HG03066 (cell line): ENCODE results near the gene PILRB.
"Not testable (repeated sequence)": the region's sequence is repeated elsewhere in the genome, so short reads cannot be mapped to it uniquely, and the experiment has no call there.

Experiments
- ATAC-seq: cut with Tn5 transposase; IDR thresholded peaks from one replicate; pipeline ENCODE4 v1.9.1; 2021; ENCODE audit warnings: low read depth; ENCODE audit not compliant: unreplicated experiment

The PILRB gene

DNA sequence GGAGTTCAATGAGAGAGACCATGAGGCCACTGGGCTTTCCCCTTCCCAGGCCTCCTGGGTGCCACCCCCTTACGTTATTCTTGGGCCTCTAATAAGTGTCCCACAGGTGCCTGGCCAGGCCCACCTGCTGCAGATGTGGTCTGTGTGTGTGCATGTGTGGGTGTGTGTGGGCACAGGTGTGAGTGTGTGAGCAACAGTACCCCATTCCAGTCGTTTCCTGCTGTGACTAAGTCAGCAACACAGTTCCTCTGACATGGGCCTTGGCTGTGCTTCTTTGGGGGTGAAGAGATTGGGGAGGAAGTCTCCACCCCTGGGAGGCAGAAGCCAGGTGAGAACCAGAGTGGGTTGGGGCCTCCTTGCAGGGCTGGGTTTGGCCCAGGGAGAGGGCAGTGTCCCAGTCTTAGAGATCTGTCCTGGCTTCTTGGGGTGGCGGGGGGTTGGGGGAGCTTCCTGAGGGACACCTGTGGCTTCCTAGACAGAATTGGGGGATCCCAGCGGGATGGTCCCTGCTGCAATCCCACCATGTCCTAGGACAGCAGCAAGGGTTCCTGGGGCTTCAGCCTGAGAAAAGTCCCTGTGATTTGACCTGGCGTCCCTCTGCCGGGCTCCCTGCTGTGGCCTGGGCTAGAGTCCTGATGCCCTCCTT is 4.1 kb upstream of the PILRB start:
- no peak for ATAC-seq

DNA sequence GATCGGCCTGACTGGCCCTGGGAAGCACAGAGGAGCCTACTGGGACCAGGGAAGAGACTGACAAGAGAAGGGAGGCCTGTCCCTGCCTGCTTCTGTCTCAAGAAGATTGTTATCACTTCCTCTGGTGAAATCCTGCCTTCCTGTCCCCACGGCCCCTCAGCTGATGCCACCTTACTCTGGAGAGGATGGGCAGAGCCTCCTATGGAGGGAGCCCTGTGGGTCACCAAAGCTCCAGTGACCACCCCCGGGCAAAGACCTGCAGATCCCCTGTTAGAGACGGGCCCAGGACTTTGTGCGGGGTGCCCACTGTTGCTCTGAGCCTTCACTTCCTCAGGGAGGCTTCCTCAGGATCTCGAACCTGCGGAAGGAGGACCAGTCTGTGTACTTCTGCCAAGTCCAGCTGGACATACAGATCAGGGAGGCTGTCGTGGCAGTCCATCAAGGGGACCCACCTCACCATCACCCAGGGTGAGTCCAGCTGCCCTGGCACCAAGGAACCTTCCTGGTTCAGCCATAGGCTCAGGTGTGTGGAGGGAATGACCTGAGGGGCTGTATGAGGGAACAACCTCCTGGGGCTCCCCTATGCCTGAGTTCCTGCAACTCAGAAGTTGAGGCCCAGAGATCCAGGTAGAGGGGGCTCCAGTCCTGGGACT is 1.4 kb upstream of the PILRB start:
- no peak for ATAC-seq

DNA sequence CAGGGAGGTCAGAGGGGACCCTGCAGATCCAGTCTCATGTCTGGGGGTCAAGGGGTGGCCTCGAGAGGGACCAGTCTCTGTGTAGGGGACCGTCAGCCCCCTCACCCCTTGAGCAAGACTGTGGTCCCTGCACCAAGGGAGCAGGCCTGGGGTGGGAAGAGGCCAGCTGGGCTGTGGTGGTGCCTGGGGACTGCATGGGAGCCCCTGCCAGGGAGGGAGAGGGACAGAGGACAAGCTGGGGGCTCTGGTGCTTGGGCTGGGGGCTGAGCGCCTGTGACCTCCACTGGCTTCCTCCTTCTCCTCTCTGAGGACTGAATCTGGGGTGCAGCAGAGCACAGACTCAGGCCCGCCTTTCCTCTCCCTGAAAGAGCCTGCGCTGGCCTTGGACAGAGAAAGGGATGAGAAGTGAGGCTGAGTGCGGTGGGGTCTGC is 771 bp upstream of the PILRB start:
- no peak for ATAC-seq

DNA sequence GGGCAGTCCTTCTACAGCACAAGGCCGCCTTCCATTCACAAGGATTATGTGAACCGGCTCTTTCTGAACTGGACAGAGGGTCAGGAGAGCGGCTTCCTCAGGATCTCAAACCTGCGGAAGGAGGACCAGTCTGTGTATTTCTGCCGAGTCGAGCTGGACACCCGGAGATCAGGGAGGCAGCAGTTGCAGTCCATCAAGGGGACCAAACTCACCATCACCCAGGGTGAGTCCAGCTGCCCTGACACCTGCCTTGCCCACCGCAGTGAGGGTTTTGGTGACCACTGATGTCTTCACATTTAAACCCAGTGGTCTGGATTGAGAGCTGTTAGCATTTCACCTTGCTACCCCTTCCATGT is 918 bp downstream of the PILRB start:
- no peak for ATAC-seq

DNA sequence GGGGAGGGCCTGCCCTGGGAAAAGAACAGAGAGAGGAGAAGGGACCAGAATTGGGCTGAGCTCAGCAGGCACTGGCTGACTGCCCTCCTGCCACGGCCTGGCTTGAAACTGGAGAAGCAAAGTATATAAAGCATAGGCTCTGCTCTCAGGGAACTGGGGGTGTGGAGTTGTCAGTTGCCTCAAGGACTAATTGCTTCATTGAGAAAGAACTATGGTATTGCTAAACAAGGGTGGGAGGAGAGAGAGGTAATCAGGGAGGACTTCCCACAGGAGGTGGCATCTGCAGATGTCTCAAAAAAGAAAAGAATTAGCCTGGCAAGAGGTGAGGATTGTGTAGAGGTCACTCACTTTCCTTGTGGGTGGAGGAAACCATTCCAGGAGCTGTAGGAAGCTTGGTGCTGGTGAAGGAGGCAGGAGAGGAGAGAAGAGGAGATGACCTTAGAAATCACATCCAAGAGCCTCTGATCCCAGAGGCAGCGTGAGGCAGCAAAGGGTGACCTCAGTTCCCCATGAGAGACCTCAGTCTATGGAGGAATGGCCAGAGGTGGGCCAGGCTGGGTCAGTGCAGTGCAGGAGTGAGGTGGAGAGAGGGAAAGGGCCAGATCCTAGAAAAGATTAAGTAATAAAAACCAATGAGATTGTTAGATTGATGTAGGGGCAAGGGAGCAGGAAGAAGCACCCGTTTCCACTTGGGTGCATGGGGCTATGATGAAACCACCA is 2.4 kb downstream of the PILRB start:
- no peak for ATAC-seq

DNA sequence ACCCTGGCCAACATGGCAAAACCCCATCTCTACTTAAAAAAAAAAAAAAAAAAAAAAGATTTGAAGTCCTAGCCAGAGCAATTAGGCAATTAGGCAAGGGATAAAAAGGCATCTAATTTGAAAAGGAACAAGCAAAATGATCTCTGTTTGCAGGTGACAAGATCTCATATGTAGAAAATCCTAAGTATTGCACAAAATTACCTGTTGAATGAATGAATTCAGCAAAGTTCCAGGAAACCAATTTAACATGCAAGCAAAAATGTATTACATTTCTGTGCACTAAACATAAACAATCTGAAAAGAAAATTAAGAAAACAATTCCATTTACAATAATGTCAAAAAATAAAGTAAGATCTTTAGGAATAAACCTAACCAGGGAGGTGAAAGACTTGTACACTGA is 5.2 kb downstream of the PILRB start:
- no peak for ATAC-seq

DNA sequence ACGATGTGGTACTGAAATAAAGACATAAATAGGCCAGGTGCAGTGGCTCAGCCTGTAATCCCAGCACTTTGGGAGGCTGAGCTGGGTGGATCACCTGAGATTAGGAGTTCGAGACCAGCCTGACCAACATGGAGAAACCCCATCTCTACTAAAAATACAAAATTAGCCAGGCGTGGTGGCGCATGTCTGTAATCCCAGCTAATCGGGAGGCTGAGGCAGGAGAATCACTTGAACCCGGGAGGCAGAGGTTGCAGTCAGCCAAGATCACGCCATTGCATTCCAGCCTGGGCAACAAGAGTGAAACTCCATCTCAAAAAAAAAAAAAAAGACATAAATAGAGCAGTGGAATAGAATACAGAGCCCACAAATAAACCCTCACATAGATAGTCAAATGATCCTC is 5.9 kb downstream of the PILRB start:
- ATAC-seq: not testable (repeated sequence)

DNA sequence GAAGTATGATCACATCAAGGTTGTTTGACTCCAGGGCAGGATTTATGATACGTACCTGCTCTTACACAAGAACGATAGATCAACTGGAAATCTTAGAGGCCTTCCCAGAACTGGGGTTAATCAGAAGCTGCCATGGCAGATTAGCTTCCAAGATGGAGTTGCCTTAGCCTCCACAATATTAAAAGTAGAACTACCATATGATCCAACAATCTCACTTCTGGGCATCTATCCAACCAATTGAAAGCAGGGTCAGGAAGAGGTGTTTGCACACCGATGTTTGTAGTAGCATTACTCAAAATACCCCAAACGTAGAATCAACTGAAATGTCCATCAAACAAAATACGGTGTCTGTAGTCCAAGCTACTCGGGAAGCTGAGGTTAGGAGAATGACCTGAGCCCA is 6.6 kb downstream of the PILRB start:
- no peak for ATAC-seq

DNA sequence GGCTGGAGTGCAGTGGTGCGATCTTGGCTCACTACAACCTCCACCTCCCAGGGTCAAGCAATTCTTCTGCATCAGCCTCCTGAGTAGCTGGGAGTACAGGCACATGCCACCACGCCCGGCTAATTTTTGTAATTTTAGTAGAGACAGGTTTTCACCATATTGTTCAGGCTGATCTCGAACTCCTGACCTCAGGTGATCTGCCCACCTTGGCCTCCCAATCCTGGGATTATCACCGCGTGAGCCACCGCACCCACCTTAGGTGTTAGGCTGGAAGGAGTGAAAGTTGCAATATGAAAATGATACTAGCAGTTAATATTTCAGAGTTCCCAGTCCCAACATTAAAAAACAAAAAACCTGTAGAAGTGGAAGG is 8.1 kb downstream of the PILRB start:
- ATAC-seq: not testable (repeated sequence)

DNA sequence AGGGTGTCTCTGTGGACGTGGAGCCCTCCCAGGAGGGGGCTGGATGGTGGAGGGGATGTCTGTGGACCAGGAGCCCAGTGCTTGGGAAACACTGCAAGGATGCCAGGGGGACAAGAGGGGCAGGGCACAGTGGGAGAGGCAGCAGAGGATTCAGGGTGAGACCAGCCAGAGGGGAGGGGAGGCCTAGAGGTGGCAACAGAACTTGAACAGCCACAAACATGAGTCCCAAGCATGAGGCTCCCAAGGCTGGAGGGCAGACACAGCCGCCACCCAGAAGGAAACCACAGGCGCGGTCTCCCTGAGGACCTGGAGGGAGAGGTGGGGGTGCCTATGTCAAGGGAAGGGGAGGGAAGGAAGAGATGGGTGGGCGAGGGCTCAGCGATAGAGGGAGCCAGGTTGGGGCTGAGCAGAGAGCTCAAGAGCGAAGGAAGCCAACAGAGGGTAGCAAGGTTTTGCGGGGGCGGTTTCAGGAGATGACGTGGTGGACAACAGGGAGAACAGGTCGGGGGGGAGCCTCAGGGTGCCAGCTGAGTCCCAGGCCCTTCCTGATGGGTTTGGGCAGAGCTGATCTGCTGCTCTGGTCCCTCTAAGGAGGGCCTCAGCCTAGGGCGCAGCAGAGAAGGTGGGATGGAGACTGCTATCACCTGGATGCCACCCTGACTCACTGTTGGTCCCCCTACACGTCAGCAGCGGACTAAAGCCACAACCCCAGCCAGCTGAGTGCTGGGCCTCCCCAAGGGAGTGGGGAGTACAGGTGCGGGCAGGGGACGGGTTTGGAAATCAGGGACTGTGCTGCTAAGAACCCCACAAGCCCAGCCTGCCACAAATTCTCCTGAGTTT is 8.7 kb downstream of the PILRB start:
- no peak for ATAC-seq

DNA sequence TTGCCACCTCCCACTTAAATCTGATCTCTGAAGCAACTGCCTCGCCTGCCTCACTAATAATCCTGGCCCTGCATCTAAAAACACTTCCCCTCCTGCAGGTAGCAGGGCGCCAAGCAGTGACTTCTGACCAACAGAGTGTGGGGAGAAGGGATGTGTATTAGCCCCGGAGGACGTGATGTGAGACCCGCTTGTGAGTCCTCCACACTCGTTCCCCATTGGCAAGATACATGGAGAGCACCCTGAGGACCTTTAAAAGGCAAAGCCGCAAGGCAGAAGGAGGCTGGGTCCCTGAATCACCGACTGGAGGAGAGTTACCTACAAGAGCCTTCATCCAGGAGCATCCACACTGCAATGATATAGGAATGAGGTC is 9.3 kb downstream of the PILRB start:
- no peak for ATAC-seq

DNA sequence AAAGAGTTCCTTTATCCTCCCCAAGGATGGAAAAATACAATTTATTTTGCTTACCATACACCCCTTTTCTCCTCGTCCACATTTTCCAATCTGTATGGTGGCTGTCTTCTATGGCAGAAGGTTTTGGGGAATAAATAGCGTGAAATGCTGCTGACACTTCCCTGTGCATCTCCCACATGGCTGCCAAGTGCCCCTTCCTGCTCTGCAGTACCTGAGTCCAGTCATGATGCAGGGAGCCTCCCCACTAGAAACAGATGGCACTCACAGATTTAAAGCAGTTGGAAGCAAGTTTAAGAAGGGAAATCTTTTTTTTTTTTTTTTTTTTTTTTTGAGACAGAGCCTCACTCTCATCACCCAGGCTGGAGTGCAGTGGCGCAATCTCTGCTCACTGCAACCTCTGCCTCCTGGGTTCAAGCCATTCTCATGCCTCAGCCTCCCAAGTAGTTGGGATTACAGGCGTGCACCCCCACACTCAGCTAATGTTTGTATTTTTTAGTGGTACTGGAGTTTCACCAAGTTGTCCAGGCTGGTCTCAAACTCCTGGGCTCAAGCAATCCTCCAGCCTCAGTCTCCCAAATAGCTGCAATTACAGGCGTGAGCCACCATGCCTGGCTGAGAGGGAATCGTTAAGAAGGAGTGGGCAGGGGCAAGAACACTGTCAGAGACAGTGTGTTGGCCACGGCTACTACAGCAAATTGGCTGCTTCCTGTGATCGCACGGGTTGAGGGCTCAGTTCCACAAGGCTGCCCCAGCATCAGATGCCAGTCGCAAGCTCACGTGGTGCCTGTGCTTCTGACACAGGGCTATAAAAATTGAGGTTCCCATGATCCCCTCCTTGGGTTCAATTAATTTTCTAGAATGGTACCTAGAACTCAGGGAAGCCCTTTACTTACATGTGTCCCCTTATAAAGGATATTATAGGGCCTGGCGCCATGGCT is 10.0 kb downstream of the PILRB start:
- ATAC-seq: no peak

DNA sequence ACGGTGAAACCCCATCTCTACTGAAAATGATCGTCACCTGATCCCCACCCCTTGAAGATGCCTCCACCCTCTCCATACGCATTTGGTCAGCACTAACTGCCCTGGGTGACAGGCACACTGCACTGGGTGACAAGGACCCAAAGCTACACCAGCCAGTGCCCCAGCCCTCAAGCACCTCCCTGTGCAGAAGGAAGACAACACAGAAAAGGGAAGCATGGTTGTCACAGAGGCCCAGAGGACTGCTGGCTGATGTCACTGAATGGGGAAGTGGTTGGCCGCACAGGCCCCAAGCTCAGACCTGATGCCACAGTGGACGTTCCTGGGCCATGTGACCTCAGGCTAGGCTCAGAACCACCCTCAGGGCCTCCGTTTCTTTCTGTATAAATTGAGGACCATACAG is 11.2 kb downstream of the PILRB start:
- ATAC-seq: peak; percentile 57

DNA sequence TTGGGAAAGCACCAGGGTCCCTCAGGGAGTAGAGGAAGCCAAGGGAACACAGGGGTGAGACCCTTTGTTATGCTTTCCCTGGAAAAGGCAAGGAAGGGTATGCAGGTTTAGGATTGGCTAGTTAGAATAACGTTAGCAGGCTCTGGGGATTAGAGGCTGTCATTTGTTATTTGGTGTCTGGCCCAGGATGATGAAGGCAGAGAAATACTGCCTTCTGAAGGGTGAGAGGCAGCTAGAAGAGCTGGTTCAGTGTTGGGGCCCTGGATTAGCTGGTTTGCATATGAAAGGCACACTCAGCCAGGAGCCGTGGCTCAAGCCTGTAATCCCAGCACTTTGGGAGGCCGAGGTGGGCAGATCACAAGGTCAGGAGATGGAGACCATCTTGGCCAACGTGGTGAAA is 12.4 kb downstream of the PILRB start:
- ATAC-seq: no peak

DNA sequence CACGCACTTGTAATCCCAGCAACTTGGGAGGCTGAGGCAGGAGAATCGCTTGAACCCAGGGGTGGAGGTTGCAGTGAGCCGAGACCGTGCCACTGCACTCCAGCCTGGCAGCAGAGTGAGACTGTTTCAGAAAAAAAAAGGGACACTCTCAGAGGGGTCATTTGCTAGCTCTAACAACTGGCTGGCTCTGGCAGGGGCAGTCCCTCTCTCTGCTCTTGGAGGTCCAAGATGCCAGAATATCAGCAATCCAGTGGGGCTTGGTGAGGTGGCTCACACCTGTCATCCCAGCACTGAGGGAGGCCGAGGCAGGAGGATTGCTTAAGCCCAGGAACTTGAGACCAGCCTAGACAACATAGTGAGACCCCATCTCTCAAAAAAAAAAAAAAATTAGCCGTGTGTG is 12.8 kb downstream of the PILRB start:
- no peak for ATAC-seq

DNA sequence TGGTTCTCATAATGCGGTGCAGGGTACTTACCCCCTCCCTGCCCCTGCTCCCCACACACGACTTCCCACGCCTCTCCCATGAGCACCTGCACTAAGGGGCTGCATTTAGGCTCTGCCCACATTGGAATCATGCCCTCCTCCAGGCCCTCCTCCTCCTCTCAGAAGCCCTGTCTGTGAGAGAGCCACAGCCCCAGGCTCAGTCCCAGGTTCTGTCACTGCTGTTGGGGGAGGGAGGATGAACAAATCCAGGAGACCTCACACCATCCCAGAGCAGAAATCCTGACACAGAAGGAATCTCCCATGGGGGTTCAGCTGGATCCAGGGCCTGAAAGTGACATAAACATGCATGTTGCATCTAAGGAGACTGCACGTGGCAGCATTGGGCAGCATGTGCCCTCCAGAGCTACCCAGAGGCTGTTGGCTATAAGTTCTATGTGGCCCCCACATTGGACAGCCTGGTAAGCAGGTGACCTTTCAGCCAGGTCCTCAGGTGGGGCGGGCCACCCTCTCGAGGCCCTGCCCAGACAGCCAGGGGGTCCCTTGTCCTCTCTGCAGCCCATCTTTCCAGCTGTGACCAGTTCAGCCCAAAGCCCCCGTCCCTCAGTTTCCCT is 13.7 kb downstream of the PILRB start:
- ATAC-seq: no peak

DNA sequence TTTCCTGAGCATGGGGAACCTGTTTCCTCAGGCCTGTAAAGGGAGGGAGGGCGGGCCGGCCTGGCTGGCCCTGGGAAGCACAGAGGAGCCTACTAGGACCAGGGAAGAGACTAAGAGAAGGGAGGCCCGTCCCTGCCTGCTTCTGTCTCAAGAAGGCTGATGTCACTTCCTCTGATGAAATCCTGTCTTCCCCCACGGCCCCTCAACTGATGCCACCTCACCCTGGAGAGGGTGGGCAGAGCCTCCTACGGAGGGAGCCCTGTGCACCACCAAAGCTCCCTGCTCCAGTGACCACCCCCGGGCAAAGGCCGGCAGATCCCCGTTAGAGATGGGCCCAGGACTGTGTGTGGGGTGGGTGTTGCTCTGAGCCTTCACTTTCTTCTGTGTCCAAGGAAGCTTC is 14.3 kb downstream of the PILRB start:
- ATAC-seq: no peak

DNA sequence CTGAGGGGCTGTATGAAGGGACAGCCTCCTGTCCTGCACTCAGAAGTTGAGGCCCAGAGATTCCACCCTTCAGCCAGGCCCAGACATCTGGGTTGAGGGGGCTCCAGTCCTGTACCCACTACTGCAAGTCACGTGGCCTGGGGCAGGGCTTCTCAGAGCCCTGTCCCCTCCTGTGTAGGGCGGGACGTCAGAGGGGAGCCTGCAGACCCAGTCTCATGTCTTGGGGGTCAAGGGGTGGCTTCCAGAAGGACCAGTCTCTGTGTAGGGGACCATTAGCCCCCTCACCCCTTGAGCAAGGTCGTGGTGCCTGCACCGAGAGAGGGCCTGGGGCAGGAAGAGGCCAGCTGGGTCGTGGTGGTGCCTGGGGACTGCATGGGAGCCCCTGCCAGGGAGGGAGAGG is 14.8 kb downstream of the PILRB start:
- no peak for ATAC-seq

DNA sequence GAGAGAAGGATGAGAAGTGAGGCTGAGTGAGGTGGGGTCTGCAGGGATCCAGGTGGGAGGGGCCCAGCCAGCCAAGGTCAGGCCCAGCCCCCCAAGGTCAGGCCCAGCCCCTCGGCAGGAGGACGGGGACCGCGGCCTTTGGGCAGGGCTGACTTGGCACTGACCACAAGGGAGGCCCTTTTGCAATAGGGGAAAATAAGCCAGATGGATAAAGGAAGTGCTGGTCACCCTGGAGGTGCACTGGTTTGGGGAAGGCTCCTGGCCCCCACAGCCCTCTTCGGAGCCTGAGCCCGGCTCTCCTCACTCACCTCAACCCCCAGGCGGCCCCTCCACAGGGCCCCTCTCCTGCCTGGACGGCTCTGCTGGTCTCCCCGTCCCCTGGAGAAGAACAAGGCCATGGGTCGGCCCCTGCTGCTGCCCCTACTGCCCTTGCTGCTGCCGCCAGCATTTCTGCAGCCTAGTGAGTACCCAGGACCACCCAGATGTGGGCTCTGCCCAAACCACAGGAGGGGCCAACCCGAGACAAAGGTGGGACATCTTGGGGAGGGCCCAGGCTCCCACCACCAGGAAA is 15.4 kb downstream of the PILRB start, which contains the start of gene PILRA:
TSS of gene PILRA (plus strand) at position 227 of the 571 bp plus-strand sequence. CDS start at position 397, 170 bp downstream.
- ATAC-seq: no peak
